NCI-H1436 treated with DMSO at 0.1 percent for 48 hours (cell line): ENCODE data around the gene ALPI.

Experiments used
- DNase-seq: peaks from one replicate; lab custom pipeline; 2025; lab: John Stamatoyannopoulos, UW

ALPI gene

DNA sequence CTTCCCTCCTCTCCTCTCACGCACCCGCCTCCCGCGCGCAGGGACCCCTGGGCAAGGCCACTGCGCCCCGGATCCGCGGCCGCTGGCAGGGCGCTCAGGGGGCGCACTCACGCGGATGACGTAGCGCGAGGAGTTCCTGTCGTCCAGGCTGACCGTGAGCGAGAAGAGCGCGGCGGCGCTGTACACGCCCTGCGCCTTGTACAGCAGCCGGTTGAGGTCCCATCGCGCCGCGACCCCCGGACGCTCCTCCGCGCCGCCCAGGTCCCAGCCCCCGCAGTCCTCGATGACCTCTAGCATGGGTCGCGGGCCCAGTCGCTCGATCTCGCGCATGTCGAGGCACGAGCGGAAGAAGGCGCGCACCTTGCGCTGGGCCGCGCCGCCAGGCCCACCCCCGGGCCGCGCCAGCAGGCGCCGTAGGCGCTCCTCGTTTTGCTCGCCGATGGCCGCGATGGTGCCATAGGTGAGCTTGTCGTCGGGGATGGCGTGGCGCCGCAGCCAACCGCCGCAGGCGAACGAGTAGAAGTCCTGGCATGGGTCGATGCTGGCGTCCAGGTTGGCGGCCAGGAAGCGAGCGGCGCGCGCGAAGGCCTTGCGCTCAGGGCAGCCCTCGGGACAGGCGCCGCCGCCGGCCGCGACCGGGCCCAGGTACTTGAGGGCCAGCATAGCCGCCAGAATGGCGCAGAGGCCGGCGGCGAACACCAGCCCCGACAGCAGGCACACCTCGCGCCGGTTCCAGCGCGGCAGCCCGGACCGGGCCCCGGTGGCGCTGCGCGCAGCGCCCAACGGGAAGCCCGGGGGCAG is 30.0 kb downstream of the ALPI start:
- DNase-seq, result no peak

DNA sequence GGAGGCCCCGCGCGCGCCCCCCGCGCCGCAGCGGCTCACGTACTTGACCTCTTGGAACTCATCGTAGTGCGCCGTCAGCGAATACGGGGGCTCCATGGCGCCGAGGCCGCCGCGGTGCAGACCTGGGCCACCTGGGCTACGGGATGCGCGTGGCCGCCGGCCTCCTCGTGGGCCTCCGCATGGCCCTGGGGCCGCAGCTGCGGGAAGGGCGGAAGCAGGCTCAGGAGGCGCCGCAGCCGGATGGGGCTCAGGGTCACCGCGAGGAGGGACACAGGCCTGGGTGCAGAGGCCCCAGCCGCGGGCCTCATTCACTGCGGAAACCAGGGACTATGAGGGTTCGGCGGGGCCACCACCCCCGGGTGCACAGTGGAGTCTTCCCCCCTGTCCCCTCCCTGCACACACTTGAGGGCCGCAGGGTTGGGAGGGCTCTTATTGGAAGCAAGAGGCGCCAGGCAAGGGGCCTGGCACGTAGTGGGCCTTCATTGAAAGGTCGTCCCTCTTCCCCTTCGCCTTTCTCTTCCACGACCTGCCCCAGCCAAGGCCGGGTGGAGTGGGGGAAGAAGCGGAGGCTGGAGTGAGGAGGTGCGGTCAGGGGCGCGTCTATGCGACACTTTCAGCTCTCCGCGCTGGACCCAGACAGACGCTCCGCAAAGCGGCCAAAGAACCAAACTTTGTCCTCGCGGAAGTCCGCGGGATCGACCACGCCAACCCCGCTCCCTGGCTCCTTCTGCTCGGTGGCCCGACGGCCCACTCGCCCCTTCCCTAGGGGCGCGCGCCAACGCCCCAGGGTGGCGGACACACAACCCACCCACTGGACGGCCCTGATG is 30.8 kb downstream of the ALPI start:
- DNase-seq, result no peak

DNA sequence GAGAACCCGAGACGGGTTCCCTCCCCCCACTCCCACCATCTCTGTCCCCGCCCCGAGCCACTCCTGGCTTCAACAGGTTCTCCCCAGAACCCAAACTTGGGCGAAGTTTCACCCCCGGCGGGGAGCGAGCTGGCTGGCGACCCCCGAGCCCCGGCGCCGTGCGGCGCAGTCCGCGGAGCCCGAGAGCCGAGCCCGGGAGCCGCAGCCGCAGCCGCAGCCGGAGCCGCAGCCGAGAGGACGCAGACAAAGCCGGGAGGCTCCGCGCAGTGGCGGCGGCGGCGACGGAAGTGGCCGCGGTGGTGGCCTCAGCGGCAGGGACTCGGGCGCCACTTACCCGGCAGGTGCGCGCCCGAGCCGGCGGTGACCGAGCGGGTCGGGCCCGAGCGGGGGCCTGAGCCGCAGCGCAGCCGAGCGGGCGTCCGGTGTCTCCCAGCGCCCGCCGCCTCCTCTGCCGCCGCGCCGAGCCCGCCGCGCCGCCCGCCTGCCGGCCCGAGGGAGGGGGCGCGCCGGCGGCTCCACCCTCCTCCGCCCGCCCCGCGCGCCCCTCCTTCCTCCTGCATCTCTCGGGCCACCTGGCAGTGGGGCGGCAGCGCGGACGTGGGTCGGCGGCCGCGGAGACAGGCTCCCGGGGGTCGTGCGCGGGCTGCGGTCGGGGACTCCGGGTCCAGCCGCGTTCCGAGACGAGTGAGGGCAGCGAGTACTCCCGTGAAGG is 31.6 kb downstream of the ALPI start, which contains the start of gene ECEL1:
Gene ECEL1 (minus strand): TSS at position 450 of the 712 bp plus-strand sequence. CDS start 1,181 bp downstream, outside the sequence.
- DNase-seq, result no peak

DNA sequence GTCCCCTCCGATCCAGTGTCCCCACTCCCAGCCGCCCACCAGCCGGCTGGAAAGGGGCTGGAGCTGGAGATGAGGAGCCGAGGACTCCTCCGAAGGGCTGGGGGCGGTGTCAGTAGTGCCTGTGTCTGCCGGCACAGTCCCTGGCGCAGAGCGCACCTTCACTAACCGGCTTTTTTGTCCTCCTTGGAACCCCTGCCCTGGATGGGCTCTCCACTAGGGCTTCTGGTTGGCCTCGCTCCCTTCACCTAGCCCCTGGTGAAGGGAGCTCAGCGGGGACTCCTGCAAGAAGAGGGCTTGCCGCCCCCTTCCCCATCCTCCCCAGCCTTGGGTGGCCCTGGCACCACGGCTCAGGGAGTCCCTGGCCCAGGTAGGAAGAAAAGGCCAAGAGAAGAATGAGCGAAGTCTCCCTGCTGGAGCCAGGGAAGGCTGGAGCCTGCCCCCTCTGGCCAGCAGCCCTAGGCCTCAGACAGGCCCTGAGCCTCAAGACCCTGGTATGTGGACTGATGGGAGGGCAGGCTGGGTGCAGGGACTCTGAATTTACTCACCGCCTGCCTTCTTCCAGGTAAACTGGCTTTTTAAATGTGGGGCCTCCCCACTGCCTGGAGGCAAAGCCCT is 32.3 kb downstream of the ALPI start:
- DNase-seq, result no peak

DNA sequence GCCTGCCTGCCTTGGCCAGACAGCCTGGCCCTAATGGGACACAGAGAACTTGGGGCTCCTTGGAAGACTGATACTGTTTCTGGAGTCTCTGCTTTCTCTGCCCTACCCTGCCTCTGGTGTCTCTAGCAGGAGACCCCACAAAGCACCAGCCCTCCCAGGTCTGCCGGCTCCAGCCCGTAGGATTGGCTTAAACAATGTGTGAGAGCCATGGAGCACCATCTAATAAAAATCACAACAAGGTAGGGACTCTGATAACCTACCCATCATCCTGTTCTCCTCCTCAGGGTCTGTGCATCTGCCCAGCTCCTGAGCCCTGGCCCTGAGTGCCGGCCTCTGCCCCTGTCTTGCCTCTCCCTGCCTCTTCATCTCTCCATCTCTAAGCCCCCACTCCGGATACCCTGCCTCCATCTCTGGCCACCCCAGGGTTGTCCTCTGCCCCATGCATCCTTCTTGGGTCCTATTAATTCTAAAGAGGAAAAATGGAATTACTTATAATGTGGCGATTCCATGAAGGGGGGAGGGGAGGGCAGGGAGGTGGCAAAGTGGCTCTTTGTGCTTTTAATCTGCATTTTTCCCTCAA is 32.9 kb downstream of the ALPI start:
- no peak for DNase-seq

DNA sequence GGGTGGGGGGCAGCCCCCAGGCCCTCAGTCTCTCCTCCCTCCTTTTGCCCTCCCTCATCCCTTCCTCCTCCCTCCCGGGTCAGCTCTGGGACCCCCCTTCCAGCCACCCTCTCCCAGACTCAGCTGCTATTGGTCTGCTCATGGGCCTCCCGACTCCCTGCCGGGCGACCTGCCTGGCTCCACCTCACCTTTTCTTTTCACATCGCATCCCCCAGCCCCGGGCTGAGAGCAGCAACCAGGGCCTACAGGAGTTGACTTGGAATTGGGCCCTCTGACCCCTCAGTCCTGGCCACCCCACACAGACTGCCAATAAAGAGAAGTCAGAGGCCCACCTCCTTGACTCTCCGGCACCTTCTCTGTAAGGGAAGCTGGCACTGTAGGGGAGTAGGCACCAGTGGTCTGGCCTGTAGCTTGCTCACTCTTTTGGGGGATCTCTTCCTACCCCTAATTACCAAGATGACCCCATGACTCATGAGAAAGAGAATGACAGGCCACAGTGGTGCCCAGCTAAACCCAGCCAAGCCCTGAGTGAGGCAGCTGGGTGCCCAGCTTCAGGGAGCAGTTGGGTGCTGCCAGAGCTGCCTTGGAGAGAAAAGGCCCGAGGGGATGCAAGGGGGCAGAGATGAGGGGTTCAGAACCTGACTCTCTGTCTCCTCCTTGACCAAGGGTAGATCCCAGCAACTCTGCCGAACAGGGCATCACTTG is 33.7 kb downstream of the ALPI start:
- no peak for DNase-seq

DNA sequence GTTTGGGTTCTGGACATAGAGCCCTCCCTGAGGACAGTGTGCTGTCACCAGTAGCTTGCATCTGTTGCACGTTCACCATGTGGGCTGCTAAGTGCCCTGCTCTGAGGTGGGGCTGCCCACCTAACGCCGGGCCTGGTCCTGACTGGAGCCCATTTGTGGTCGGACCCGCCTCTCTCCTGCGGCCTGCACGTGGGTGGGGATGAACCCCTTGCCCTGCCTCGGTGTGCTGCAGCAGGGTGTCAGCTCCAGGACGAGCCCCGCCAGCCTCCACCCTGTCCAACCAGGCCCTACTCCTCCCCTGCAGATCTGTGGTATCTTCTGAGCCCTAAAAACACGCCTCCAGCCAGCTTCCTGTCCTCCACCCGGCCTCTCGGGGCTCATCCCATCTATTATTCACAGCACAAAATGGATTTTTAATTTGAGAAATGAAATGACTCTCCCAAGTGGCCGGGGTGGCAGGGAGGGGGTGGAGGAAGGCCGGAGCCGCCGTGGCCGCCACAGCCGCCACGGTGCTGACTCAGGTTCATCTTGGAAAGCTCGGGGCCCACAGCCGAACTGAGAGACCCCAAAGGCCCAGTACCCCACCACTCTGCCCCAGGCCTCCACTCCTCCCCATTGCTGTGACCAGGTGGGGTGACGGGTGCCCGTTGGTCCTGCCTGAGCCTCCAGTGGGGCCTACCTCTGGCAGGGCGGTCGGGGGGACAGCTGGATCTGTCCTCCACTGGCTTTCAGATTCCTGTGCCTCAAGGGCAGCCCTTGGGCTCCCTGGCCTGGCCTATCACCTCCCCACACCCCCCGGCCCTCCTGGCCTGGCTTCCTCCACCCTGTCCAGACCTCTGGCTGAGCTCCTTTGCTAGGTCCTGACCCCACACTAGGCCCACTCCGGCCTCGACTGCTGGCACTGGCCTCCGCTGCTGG is 34.5 kb downstream of the ALPI start:
- DNase-seq, result no peak

DNA sequence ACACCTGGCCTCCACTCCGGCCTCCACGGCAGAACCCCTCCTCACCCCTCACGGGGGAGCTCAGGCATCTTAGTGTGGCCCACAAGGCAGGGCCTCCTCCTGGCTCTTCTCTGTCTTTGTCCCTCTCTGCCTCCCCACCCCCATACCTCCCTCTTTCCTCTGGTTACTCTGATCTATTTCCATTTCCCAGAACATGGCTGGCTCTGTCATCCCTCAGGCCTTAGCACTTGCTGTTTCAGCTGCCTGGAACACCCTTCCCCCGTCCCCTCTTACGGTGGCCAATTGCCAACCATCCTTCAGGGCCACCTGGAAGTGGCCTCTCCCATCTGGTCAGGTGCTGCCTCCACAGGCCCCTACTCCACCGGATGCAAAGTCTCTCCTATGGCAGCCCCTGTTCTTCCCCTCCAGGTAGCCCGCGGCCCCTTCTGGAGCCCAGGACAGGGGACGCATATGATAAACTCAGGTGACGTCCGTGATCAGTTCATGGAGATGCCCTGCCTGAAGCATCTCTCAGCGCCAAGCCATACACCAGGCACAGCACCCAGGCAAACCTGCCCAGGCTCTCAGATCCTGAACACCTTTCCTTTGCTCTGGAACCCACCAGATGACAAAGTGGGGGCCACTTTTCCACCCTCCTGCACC is 35.3 kb downstream of the ALPI start:
- no peak for DNase-seq

DNA sequence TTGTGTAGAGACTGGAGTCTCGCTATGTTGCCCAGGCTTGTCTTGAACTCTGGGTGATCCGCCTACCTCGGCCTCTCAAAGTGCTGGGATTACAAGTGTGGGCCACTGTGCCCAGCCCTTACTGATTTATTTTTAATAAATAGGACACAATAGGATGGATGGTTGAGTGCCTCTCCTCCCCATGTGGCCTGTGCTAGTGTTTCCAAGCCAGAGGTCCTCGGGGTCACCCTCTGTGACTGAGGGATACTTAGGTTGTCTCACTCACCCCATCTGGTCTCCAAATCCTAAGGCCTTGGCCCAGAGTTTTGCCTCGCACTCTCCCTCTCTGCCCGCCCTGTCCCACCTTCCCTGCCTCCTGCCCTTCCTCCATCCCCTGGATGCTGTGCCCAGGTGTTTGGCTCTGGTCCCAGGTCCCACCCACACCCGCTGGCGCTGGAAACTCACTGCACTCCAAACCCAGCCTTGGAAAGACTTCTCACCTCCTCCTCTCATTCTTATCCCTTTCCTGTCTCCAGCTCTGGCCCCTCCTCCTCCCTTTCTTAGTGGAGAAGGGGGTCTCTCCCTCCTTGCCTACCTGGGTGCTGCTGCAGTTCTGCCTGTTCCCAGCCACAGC is 36.4 kb downstream of the ALPI start:
- no peak for DNase-seq

DNA sequence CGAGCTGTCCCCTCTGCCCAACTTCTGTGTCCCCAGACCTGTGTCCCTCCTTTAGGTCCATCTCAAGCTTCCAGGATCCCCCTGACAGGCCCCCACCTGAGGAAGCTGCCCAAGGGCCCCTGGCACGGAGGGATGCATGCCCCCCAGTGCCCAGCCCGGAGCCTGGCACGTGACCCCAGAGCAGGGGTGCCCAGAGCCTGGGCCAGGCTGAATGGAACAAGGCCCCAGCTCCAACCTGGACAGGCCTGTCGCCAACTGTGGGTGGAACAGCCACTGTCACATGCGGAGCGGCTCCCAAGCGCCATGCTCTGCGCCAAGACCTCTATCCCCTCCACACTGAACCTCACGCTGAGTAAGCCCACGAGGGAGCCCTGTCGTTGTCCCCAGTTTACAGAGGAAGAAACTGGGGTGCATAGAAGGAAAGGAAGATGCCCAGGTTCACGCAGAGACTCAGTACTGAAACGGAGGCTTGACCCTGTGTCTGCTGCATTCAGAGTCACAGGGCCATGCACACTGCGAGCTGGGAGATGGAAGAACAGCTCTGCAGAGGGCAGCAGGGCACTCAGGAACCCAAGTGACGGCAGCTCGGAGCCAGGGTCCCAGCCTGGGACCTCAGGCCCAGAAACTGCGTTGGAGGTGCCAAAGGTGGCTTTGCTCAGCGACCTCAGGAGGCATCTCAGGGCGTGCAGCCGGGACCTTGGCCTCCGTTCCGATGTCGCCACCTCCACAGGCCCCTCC is 37.2 kb downstream of the ALPI start:
- no peak for DNase-seq

DNA sequence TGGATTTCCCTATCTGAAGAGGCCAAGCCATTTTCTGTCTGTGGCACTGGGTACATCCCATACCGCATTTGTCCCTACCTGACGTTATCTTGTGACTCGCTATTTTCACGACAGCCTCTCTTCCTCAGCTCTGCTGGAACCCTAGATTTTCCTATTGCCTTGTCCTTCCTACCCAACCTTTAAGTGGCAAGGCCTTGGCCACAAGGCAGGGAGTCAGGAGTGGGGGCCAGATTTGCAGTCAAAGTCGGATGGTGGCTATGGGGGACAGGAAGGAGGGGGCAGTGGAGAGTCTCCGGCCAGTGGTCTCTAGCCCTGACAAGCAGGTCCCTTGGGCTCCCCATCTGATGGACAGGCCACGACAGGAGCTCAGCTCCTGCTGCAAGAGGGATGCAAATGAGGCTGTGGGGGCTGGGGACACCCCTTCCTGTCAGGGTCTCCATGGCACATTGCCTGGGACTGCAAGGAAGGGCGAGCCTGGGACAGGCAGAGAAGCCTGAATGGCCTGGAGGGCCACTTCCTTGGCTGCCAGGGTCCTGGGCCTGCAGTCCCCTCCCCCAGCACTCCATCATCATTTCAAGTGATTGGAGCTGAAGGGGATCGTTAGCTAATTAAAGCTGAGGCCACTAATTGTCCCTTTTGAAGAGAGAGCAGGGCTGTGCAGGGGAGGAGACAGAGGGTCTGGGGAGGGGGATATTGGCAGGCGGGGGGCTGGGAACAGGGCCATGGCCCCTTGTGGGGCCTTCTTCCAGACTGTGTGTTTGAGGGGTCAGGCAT is 37.9 kb downstream of the ALPI start:
- no peak for DNase-seq

DNA sequence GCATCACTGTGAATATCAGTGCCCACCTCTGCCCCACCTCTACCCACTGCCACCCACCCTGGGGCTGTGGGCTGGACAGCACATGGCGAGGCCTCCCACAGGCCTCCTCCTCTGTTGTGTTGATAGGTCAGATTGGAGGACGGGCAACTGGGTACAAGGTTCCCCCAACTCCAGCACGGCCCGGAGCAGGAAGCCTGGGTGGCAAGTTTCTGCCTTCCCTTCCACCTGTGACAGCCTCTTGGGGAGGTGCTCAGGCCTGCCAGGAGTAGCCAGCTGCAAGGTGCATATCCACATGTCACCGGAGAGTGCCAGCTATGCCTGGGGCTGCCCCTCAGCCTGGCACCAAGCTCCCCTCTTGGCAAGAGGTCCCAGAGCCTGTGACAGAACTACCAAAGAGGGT is 38.6 kb downstream of the ALPI start:
- DNase-seq, result no peak

DNA sequence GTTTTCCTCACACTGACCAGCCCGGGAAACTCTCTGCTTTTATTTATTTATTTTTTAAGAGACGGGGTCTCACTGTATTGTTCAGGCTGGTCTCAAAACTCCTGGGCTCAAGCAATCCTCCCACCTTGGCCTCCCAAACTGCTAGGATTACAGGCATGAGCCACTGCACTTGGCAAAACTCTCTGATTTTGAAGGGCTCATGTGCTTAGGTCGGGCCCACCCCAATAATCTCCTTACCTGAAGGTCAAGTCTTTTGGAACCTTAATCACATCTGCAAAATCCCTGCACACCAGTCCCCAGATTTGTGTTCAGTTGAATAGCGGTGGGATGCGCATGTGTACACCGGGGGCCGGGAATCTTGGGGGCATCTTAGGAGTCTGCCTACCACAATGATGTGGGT is 39.3 kb downstream of the ALPI start:
- no peak for DNase-seq

DNA sequence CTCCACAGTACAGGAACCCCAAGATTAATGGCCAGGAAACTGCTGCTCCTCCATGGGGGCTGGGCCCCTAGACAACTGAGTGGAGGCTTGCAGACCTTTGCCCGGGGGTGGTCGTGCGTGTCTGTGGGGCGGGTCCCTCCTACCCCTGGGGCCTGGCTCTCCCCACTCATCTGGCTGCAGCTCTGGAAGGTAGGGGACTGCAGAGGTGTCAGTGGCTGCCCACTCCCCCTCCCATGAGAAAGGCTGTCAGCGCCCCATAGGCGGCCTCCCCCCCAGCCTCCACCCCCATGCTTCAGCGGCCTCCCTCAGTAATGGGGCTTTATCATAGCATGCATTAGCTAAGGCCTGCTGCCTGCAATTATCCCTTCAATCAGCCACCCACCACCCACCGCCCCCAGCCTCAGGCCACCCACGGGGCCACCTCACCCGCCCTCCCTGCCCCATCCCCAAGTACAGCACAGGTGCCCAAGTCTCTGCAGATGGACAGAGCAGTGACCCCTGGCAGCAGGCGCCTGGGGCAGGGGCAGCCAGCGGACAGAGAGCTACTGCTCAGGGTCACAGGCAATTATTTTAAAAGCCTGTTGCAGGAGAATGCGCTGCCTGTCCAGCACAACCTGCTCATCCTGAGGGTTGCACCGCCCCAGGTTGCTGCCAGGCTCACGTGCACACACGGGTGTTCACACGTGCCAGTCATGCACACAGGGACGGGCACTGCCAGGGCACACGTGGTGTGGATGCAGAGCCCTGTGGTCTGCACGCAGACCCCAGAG is 40.7 kb downstream of the ALPI start:
- no peak for DNase-seq

DNA sequence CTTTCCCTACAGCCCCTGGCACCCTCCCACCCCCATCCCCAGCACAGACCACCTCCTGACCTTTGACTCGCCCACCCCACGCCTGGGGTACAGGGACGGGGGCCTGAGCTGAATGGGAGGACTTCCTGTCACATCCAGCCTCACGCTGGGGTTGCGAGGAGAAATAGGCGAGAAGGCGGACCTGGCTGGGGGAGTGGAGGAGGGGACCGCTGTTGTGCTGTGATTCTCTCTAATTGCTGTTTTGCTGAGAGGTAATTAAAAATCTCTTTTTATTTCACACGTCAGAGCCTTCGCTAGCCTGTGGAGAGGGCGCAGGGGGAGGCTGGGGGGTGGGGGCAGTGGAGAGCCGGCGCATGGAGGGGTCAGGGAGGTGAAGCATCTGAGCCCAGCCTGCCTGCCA is 41.4 kb downstream of the ALPI start:
- DNase-seq, result no peak

DNA sequence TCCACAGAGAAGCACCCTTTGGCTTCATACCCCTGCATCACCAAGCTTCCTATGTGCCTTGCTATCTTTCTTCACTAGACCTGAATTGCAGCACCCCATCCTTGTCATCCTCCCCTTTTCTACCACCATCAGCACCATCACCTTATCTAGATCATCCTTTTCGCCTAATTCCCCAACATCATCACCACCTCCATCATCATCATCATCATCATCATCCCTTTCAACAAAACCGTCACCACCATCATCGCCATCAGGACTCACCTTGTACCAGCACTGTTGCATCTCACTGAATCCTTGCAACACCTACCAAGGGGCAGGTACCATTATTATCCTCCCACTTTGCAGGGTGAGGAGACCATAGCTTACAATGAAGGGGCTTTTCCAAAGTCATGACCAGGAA is 42.5 kb downstream of the ALPI start:
- DNase-seq, result no peak

DNA sequence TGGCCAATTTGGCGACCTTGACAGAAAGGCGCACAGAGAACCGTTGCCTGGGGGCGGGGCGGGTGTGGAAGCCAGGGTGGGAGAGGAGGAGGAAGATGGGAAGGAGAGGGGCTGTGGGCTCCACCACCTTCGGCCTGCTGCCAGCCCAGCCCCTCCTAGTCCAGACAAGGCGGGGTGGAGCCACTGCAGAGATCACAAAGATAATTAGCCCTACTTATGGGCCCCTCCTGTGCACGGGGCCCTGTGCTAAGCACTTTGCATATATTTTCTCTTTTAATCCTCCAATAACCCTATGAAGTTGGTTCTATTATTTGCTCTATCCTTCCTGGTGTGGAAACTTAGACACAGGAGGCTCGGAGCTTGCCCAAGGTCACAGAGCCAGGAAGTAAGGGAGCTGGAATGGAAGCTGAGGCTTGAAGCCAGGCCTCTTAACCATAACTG is 45.4 kb downstream of the ALPI start:
- DNase-seq, result no peak
